Measurements from ENCODE around the gene DPP6.

Gene DPP6

GRCh38 chr7:154914308-154914995 lies 862.3 kb downstream of the DPP6 start:
- in situ Hi-C loops (cut with MboI; ENCODE audit: low sequenced_read_pairs) = loop anchor here (25.0 kb wide), 1 partner anchor 848 kb away; no protein-coding TSS in a partner anchor

- in situ Hi-C loops (cut with MboI; ENCODE audit: low sequenced_read_pairs) = loop anchor here (25.0 kb wide), 1 partner anchor 847 kb away; no protein-coding TSS in a partner anchor
These were observed 862.8 kb downstream of the DPP6 start for GRCh38 chr7:154914996-154915380.

GRCh38 chr7:154915600-154915999 lies 863.4 kb downstream of the DPP6 start:
- in situ Hi-C loops (cut with MboI; ENCODE audit: low sequenced_read_pairs) = loop anchor here (25.0 kb wide), 1 partner anchor 847 kb away; no protein-coding TSS in a partner anchor

GRCh38 chr7:154916381-154916780 lies 864.2 kb downstream of the DPP6 start:
- in situ Hi-C loops (cut with MboI; ENCODE audit: low sequenced_read_pairs) = loop anchor here (25.0 kb wide), 1 partner anchor 846 kb away; no protein-coding TSS in a partner anchor

- in situ Hi-C loops (cut with MboI; ENCODE audit: low sequenced_read_pairs) = loop anchor here (25.0 kb wide), 1 partner anchor 845 kb away; no protein-coding TSS in a partner anchor
These were observed 864.9 kb downstream of the DPP6 start for GRCh38 chr7:154916856-154917807.

- in situ Hi-C loops (cut with MboI; ENCODE audit: low sequenced_read_pairs) = loop anchor here (25.0 kb wide), 1 partner anchor 845 kb away; no protein-coding TSS in a partner anchor
These were observed 865.6 kb downstream of the DPP6 start for GRCh38 chr7:154917808-154918160.

- in situ Hi-C loops (cut with MboI; ENCODE audit: low sequenced_read_pairs) = loop anchor here (25.0 kb wide), 1 partner anchor 844 kb away; no protein-coding TSS in a partner anchor
These were observed 866.1 kb downstream of the DPP6 start for GRCh38 chr7:154918266-154918665.

GRCh38 chr7:154918741-154919140 lies 866.5 kb downstream of the DPP6 start:
- in situ Hi-C loops (cut with MboI; ENCODE audit: low sequenced_read_pairs) = loop anchor here (25.0 kb wide), 1 partner anchor 844 kb away; no protein-coding TSS in a partner anchor

- in situ Hi-C loops (cut with MboI; ENCODE audit: low sequenced_read_pairs) = loop anchor here (25.0 kb wide), 1 partner anchor 843 kb away; no protein-coding TSS in a partner anchor
These were observed 867.4 kb downstream of the DPP6 start for GRCh38 chr7:154919344-154920225.

GRCh38 chr7:154922472-154922871 lies 870.3 kb downstream of the DPP6 start:
- in situ Hi-C loops (cut with MboI; ENCODE audit: low sequenced_read_pairs) = loop anchor here (25.0 kb wide), 1 partner anchor 840 kb away; no protein-coding TSS in a partner anchor

GRCh38 chr7:154927624-154928125 lies 875.5 kb downstream of the DPP6 start:
- in situ Hi-C loops (cut with MboI; ENCODE audit: low sequenced_read_pairs) = loop anchor here (25.0 kb wide), 1 partner anchor 435 kb away; no protein-coding TSS in a partner anchor

- in situ Hi-C loops (cut with MboI; ENCODE audit: low sequenced_read_pairs) = loop anchor here (25.0 kb wide), 1 partner anchor 434 kb away; no protein-coding TSS in a partner anchor
These were observed 876.2 kb downstream of the DPP6 start for GRCh38 chr7:154928136-154929005.

- in situ Hi-C loops (cut with MboI; ENCODE audit: low sequenced_read_pairs) = loop anchor here (25.0 kb wide), 1 partner anchor 433 kb away; no protein-coding TSS in a partner anchor
These were observed 877.0 kb downstream of the DPP6 start for GRCh38 chr7:154929006-154929726.

- in situ Hi-C loops (cut with MboI; ENCODE audit: low sequenced_read_pairs) = loop anchor here (25.0 kb wide), 1 partner anchor 430 kb away; no protein-coding TSS in a partner anchor
These were observed 879.7 kb downstream of the DPP6 start for GRCh38 chr7:154931906-154932305.

- in situ Hi-C loops (cut with MboI; ENCODE audit: low sequenced_read_pairs) = loop anchor here (25.0 kb wide), 1 partner anchor 428 kb away; no protein-coding TSS in a partner anchor
These were observed 882.3 kb downstream of the DPP6 start for GRCh38 chr7:154934353-154934952.

GRCh38 chr7:154937837-154938236 lies 885.6 kb downstream of the DPP6 start:
- in situ Hi-C loops (cut with MboI; ENCODE audit: low sequenced_read_pairs) = loop anchor here (25.0 kb wide), 1 partner anchor 424 kb away; no protein-coding TSS in a partner anchor

- in situ Hi-C loops (cut with MboI; ENCODE audit: low sequenced_read_pairs) = loop anchor here (25.0 kb wide), 1 partner anchor 420 kb away; no protein-coding TSS in a partner anchor
These were observed 890.5 kb downstream of the DPP6 start for GRCh38 chr7:154942691-154943090.

All from HL-60/S4 (cell line).